Measurements from ENCODE around the gene EFCAB12. TPM values are rescaled to one million over a fixed set of nuclear protein-coding genes. Genes with fewer than 3 reads are reported as not detected.

Gene EFCAB12
- total RNA-seq, 1 experiment from 2014 or later: 2.2 TPM

DNA sequence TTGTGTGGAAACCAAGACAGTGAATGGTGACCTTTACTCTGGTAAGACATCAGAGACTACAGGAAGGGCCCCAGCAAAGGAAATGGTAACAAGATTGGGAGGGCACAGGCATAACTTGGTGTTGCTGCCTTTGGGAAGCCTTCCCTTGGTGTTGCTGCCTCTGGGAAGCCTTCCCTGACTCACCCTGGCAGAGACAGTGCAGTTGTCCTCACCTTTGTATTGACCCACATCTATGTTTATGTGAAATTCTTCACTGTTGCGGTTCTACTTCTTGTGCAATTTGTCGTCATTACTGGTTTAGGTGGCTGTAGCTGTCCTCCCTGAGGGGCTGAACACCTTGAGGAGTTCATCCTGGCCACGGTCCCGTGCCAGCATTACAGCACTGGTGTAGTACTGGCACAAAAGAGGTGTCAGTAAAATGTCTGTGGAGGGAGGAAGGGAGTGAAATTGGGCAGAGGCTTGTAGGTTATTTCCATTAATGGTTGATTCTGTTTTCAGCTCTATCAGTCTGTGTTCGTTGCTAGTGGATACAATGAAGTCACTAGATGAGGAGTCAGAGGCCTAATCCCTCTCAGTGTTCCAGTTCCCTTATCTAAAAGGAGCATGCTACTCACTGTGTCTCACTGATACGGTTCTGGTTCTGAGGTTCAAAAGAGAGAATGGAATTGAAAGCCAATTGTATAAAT lies 33.2 kb upstream of the EFCAB12 start:
- H3K27ac ChIP-seq: peak overlapping the region; percentile 83
- ChIA-PET POLR2A (ENCODE audit: unreplicated experiment) (interaction anchor here (0.6 kb wide), 1 partner anchor 811 kb away, joined by 9 read pairs; no protein-coding TSS in a partner anchor), CTCF (interaction anchor here (1.0 kb wide), 1 partner anchor 78 kb away, joined by 3 read pairs; no protein-coding TSS in a partner anchor)
- 0 out of 2 replicates have a peak, but pooled peaks cover under 1% of the 10 kb centered on the region for H3K36me3 ChIP-seq (ENCODE audit: low read depth)
- DNase-seq: peak; percentile 20 to 91
- no peaks in the 10 kb centered on the region for H3K9me2 ChIP-seq (ENCODE audit: insufficient read depth)
- H3K4me2 ChIP-seq: peak overlapping the region; percentile 60
- TF ChIP-seq, protein P1, sequence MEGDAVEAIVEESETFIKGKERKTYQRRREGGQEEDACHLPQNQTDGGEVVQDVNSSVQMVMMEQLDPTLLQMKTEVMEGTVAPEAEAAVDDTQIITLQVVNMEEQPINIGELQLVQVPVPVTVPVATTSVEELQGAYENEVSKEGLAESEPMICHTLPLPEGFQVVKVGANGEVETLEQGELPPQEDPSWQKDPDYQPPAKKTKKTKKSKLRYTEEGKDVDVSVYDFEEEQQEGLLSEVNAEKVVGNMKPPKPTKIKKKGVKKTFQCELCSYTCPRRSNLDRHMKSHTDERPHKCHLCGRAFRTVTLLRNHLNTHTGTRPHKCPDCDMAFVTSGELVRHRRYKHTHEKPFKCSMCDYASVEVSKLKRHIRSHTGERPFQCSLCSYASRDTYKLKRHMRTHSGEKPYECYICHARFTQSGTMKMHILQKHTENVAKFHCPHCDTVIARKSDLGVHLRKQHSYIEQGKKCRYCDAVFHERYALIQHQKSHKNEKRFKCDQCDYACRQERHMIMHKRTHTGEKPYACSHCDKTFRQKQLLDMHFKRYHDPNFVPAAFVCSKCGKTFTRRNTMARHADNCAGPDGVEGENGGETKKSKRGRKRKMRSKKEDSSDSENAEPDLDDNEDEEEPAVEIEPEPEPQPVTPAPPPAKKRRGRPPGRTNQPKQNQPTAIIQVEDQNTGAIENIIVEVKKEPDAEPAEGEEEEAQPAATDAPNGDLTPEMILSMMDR (conservative IDR thresholded peaks at IDR 0.05): no peak
- TF ChIP-seq EZH2 (IDR thresholded peaks at IDR 0.05; ENCODE audit: low read depth): no peak
- H3K79me2 ChIP-seq (ENCODE audit: low read depth): no peaks in the 10 kb centered on the region
- H3K27me3 ChIP-seq (ENCODE audit: insufficient read depth, low read depth): no peaks in the 10 kb centered on the region
- peaks cover 31% of the 10 kb centered on the region for H3F3A ChIP-seq (ENCODE audit: insufficient read depth, low read depth)
- H3K4me3 ChIP-seq: no peak overlapping the region
- no peaks in the 10 kb centered on the region for H3K9me3 ChIP-seq (ENCODE audit: insufficient read depth, low read depth)
- H3K4me1 ChIP-seq (replicated peaks; ENCODE audit: insufficient read depth): peaks cover 33% of the 10 kb centered on the region
- intact Hi-C loops (cut with micrococcal nuclease; ENCODE audit: unreplicated experiment): loop anchor here (1.0 kb wide), 1 partner anchor 24 kb away; no protein-coding TSS in a partner anchor
- no TSS peak for BruUV-seq (replicated peaks)
- no peak overlapping the region for H2AFZ ChIP-seq
- no peaks in the 10 kb centered on the region for H4K20me1 ChIP-seq (ENCODE audit: insufficient read depth)

DNA sequence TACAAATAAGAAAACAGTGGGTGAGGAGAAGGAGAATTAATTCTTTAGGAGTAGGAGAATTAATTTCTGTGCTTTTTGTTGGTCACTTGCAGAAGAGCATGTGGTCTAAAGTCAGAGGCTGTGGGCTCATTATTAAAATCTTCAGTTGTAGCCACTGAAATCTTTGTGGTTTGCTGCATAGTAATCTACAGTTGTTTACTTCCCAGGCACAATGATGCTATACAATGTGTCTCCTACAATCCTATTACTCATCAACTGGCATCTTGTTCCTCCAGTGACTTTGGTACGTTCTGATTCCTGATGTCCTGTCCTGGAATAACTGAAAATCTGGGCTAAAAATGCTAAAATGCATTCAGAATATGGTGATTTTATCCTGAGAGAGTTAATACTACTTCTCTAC lies 32.6 kb upstream of the EFCAB12 start:
- Histone ChIP-seq H4K20me1 (ENCODE audit: insufficient read depth) (no peaks in the 10 kb centered on the region), H3F3A (ENCODE audit: insufficient read depth, low read depth) (peaks cover 31% of the 10 kb centered on the region), H3K4me1 (replicated peaks; ENCODE audit: insufficient read depth) (peaks cover 33% of the 10 kb centered on the region), H3K36me3 (ENCODE audit: low read depth) (no peaks in the 10 kb centered on the region), H2AFZ (no peak overlapping the region), H3K27me3 (ENCODE audit: insufficient read depth, low read depth) (no peaks in the 10 kb centered on the region), H3K9me2 (ENCODE audit: insufficient read depth) (no peaks in the 10 kb centered on the region), H3K4me2 (peak overlapping the region; percentile 60), H3K4me3 (no peak overlapping the region), H3K9me3 (ENCODE audit: insufficient read depth, low read depth) (no peaks in the 10 kb centered on the region), H3K79me2 (ENCODE audit: low read depth) (no peaks in the 10 kb centered on the region), H3K27ac (peak overlapping the region; percentile 83)
- peak in 1 of 2 experiments; percentile 80 for DNase-seq
- TF ChIP-seq, protein P1 (conservative IDR thresholded peaks at IDR 0.05): no peak
- no peak for TF ChIP-seq EZH2 (IDR thresholded peaks at IDR 0.05; ENCODE audit: low read depth)
- POLR2A ChIA-PET (ENCODE audit: unreplicated experiment): no interaction called here
- BruUV-seq (replicated peaks): no TSS peak
- CTCF ChIA-PET: interaction anchor here (1.0 kb wide), 1 partner anchor 77 kb away, joined by 3 read pairs; no protein-coding TSS in a partner anchor
- intact Hi-C loops (cut with micrococcal nuclease; ENCODE audit: unreplicated experiment): loop anchor here (1.0 kb wide), 1 partner anchor 24 kb away; no protein-coding TSS in a partner anchor

DNA sequence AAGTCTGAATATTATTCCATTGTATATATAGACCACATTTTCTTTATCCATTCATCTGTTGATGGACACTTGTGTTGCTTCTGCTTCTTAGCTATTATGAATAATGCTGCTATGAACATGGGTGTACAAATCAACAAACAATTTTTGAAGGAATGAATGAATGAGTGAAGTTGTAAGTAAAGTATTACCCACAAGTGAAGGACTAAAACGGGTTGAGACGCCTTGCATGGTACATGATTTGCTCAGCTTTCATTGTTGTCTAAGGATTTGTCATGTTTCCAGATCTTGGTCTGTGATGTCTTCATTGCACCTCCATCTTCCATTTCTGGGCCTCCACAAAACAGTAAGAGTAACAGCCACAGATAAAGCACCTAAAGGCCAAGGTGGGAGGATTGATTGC lies 32.1 kb upstream of the EFCAB12 start:
- H2AFZ ChIP-seq: no peak overlapping the region
- ChIA-PET POLR2A (ENCODE audit: unreplicated experiment) (no interaction called here), CTCF (no interaction called here)
- no peaks in the 10 kb centered on the region for H3K27me3 ChIP-seq (ENCODE audit: insufficient read depth, low read depth)
- peaks cover 33% of the 10 kb centered on the region for H3K4me1 ChIP-seq (replicated peaks; ENCODE audit: insufficient read depth)
- H3K9me3 ChIP-seq (ENCODE audit: insufficient read depth, low read depth): no peaks in the 10 kb centered on the region
- H3K36me3 ChIP-seq (ENCODE audit: low read depth): no peaks in the 10 kb centered on the region
- H3K4me3 ChIP-seq: no peak overlapping the region
- no peaks in the 10 kb centered on the region for H3K9me2 ChIP-seq (ENCODE audit: insufficient read depth)
- H3K4me2 ChIP-seq: peak overlapping the region; percentile 60; the same call in 1 of the 2 replicates
- DNase-seq: no peak
- H3K79me2 ChIP-seq (ENCODE audit: low read depth): no peaks in the 10 kb centered on the region
- H3K27ac ChIP-seq: peak overlapping the region; percentile 83
- no TSS peak for BruUV-seq (replicated peaks)
- intact Hi-C loops (cut with micrococcal nuclease; ENCODE audit: unreplicated experiment): no loop called here
- peaks cover 31% of the 10 kb centered on the region for H3F3A ChIP-seq (ENCODE audit: insufficient read depth, low read depth)
- no peak for TF ChIP-seq EZH2 (IDR thresholded peaks at IDR 0.05; ENCODE audit: low read depth)
- TF ChIP-seq, protein P1 (conservative IDR thresholded peaks at IDR 0.05): no peak
- H4K20me1 ChIP-seq (ENCODE audit: insufficient read depth): no peaks in the 10 kb centered on the region
